Measurements from ENCODE around the gene FBXO33.

DNA sequence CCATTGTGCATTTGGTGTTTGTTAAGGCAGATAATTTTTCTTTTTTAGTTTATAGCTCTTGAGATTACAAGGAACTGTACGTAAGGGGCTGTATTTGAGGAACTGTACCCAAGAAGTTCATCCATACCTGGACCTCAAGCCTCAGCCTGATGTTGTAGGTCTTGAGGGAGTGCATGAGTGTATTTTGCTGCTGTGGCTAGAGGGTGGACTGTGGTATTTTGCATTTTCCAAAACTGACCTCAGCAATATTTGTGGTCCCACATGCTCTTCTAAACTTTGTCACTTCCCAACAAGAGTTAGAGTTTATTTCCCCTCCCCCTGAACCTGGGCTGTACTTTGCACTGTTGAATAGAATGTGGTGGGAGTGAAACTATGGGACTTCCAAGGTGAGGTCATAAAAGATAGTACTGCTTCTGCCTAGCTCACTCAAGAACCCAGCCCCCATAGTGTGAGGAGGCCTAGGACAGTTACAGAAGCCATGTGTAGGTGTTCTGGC is 42.2 kb upstream of the FBXO33 start:
- TF ChIP-seq, protein P1, sequence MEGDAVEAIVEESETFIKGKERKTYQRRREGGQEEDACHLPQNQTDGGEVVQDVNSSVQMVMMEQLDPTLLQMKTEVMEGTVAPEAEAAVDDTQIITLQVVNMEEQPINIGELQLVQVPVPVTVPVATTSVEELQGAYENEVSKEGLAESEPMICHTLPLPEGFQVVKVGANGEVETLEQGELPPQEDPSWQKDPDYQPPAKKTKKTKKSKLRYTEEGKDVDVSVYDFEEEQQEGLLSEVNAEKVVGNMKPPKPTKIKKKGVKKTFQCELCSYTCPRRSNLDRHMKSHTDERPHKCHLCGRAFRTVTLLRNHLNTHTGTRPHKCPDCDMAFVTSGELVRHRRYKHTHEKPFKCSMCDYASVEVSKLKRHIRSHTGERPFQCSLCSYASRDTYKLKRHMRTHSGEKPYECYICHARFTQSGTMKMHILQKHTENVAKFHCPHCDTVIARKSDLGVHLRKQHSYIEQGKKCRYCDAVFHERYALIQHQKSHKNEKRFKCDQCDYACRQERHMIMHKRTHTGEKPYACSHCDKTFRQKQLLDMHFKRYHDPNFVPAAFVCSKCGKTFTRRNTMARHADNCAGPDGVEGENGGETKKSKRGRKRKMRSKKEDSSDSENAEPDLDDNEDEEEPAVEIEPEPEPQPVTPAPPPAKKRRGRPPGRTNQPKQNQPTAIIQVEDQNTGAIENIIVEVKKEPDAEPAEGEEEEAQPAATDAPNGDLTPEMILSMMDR (IDR thresholded peaks at IDR 0.05; ENCODE audit: low read length) = no peak
- TF ChIP-seq EZH2 (IDR thresholded peaks at IDR 0.05; ENCODE audit: borderline replicate concordance, low read length) = no peak

All from OCI-LY1 (cell line).